HG03432 (cell line): ENCODE data around the gene MAML2.

Experiments used
- ATAC-seq: cut with Tn5 transposase; IDR thresholded peaks from one replicate; pipeline ENCODE4 v1.9.1; 2021; ENCODE audit warnings: mild to moderate bottlenecking, moderate library complexity; ENCODE audit not compliant: unreplicated experiment

The MAML2 gene

GRCh38 chr11:96215826-96216225, 127.2 kb downstream of the MAML2 start:
- peak; percentile 19 for ATAC-seq

- ATAC-seq = peak; percentile 81
Measured at GRCh38 chr11:96215110-96215782, 127.7 kb downstream of the MAML2 start.

GRCh38 chr11:96214777-96215109, 128.3 kb downstream of the MAML2 start:
- ATAC-seq = no peak

GRCh38 chr11:96213500-96213899, 129.5 kb downstream of the MAML2 start:
- no peak for ATAC-seq

- no peak for ATAC-seq
Measured at GRCh38 chr11:96211436-96211835, 131.6 kb downstream of the MAML2 start.

- peak; percentile 65 for ATAC-seq
Measured at GRCh38 chr11:96207459-96208449, 135.2 kb downstream of the MAML2 start.

- no peak for ATAC-seq
Measured at GRCh38 chr11:96206955-96207354, 136.0 kb downstream of the MAML2 start.

- ATAC-seq = no peak
Measured at GRCh38 chr11:96205460-96205809, 137.6 kb downstream of the MAML2 start.

GRCh38 chr11:96204721-96205459, 138.1 kb downstream of the MAML2 start:
- ATAC-seq = no peak

GRCh38 chr11:96204366-96204659, 138.7 kb downstream of the MAML2 start:
- ATAC-seq = no peak

- no peak for ATAC-seq
Measured at GRCh38 chr11:96203567-96204365, 139.2 kb downstream of the MAML2 start.

GRCh38 chr11:96200243-96200642, 142.8 kb downstream of the MAML2 start:
- no peak for ATAC-seq

GRCh38 chr11:96199563-96200025, 143.4 kb downstream of the MAML2 start:
- no peak for ATAC-seq

GRCh38 chr11:96197801-96198701, 144.9 kb downstream of the MAML2 start:
- ATAC-seq = peak; percentile 77

GRCh38 chr11:96197103-96197502, 145.9 kb downstream of the MAML2 start:
- no peak for ATAC-seq

GRCh38 chr11:96196181-96196662, 146.8 kb downstream of the MAML2 start:
- ATAC-seq = no peak

GRCh38 chr11:96195671-96196070, 147.3 kb downstream of the MAML2 start:
- no peak for ATAC-seq

- no peak for ATAC-seq
Measured at GRCh38 chr11:96194581-96195374, 148.2 kb downstream of the MAML2 start.
